Esophagus muscularis mucosa (tissue), 4 donors: ENCODE results near the gene ARID1B.

ENCODE experiments used
- CTCF ChIP-seq, 3 experiments: fragments of 200-600 bp in 2 of 3; fragments of 450-650 bp in 1 of 3; sonication (generic) in 2 of 3; IDR thresholded peaks; one replicate each; pipeline ENCODE4 v1.5.1; 2017 to 2019; ENCODE audit warnings: antibody characterized with exemption in 3 of 3, mild to moderate bottlenecking in 2 of 3, moderate library complexity in 1 of 3
- EP300 ChIP-seq: sonication (generic); formaldehyde crosslinking; IDR thresholded peaks from one replicate; pipeline ENCODE4 v1.6.1; 2017; ENCODE audit warnings: antibody characterized with exemption
- POLR2A ChIP-seq: fragments of 450-650 bp; IDR thresholded peaks from one replicate; pipeline ENCODE4 v1.6.1; 2017; ENCODE audit warnings: antibody characterized with exemption, moderate library complexity, mild to moderate bottlenecking, low read depth
- POLR2AphosphoS5 ChIP-seq, 2 donors: sonication (generic); formaldehyde crosslinking; IDR thresholded peaks; one replicate each; pipeline ENCODE4 v1.6.1; 2017; ENCODE audit warnings: antibody characterized with exemption in 2 of 2

- TF ChIP-seq CTCF (IDR thresholded peaks at IDR 0.05) (no peak), POLR2A (no peak), POLR2AphosphoS5 (IDR thresholded peaks at IDR 0.05) (no peak), EP300 (no peak)
Observed at GRCh38 chr6:157150076-157150475, 372.9 kb downstream of the ARID1B start.
